Activated naive CD4-positive, alpha-beta T cell treated with anti-CD3 and anti-CD28 coated beads, Interleukin-2, amount 50 U/mL, for 72 hours (primary cell): ENCODE results near the gene CIB2. TPM values are rescaled to one million over a fixed set of nuclear protein-coding genes. Genes with fewer than 3 reads are reported as not detected.

Experiments used
- ATAC-seq, 2 donors: fragments of 150-1000 bp; cut with Tn5 transposase; 2 replicates each; pipeline ENCODE4 v1.10.0; 2021; ENCODE audit warnings: mild to moderate bottlenecking in 2 of 2, moderate library complexity in 2 of 2
- DNase-seq, 2 donors: peaks; one replicate each; pipeline ENCODE4 v3.0.0; 2021 to 2022; ENCODE audit warnings: low spot score in 2 of 2
- H3K27ac Mint-ChIP-seq, 2 donors: one replicate each; pipeline ENCODE4 v1.8.0; 2022; ENCODE audit warnings: mild to moderate bottlenecking in 2 of 2, mixed read lengths in 2 of 2
- H3K36me3 Mint-ChIP-seq, 2 donors: one replicate each; pipeline ENCODE4 v1.8.0; 2022; ENCODE audit warnings: mixed read lengths in 2 of 2
- H3K9me3 Mint-ChIP-seq, 2 donors: one replicate each; pipeline ENCODE4 v1.8.0; 2022; ENCODE audit warnings: mixed read lengths in 2 of 2
- total RNA-seq, 2 donors: library from RNA; stranded (reverse); gene quantifications; one replicate each; pipeline ENCODE4 v1.2.3, GENCODE V29; 2022

The CIB2 gene
- total RNA-seq, 2 donors from 2014 or later: 1.4 to 1.6 TPM

DNA sequence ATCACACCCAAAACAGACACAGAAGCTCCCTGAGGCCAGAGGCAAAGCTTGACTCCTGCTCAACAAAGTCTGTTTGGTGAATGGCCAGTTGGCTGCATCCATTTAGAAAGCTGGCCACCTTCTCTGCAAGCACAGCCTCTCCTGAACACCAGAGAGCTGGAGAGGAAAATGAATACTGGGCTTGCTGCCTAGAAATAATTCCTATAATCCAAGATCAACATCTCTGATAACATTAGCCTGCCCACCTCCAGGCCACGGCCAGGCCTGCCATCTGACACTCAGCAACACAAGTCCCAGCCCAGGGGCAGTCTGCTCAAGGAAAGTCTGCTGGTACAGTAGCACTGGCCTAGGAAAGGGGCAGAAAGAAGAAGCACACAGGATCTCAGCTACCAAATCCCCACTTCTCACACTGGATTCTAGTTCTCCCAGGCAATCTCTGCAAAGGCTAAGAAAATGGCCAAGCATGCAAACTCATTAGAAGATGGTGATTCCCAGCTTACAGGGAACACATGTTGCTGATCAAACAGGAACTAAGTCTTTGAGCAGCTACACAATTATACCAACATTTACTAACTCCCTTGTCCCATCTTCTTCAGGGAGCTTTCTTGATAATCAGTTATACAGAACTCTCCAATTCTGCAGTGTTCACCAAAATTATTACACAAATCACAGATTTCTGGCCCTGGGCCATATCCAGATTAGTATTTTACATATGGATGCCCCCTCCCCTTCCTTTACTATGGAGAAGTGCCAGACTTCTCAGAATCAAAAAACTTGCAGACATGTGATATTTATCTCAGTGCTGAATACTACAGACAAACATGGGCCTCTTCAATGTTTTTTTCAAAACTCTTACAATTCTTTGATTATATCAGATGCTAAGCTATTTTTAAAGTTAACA is 63.7 kb downstream of the CIB2 start:
- Mint-ChIP-seq H3K36me3 (no peaks in the 10 kb centered on the region), H3K9me3 (no peaks in the 10 kb centered on the region), H3K27ac (no peak overlapping the region)
- DNase-seq (no peak), ATAC-seq (no peak)

DNA sequence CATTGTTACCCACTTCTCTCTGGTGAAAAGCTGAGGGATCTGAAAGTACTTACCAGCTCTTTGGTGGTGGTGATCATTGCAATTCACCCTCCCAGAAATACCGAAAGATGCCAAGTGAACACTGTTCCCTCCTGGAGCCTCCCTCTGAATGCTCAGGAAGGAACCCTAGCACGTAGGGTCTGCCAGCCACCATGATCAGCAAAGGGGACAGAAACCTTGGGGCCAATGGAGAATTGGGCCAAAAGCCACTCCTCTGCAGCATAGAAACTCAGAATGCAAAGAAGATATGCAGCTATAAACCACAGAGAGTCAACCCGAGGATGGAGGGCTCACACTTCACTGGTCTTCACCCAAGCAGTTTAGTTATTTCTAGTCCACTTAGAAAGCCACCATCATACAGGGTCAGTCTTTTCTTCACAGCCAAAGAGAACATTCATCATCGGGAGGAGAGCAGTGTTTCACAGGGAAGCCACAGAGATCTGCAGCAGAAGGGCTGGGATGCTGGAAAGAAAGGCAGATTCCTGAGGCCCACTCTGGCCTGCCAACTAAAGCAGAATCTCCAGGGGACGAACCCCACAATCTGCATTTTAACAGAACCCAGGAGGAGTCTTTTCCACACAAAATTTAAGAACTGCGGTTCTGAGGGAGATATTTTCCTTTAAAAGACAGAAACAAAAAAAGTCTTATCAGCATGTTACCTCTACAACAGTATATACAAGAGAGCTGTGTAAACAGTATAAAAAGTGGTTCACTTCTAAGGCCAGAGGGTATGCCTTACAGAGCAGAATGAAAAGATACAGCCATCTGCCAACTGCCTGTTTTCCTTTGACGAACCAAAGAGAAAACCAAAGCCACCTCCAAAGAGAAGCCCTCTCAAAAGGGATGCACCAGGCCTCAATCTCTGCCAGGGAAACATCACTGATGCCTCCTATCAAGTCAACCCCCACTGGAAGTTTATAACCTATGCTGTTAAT is 65.0 kb downstream of the CIB2 start:
- DNase-seq: no peak
- no peaks in the 10 kb centered on the region for H3K9me3 Mint-ChIP-seq
- peak overlapping the region in 1 of 2 donors; percentile 2 for H3K27ac Mint-ChIP-seq
- H3K36me3 Mint-ChIP-seq: no peaks in the 10 kb centered on the region
- ATAC-seq: peak in 1 of 2 donors; percentile 21

DNA sequence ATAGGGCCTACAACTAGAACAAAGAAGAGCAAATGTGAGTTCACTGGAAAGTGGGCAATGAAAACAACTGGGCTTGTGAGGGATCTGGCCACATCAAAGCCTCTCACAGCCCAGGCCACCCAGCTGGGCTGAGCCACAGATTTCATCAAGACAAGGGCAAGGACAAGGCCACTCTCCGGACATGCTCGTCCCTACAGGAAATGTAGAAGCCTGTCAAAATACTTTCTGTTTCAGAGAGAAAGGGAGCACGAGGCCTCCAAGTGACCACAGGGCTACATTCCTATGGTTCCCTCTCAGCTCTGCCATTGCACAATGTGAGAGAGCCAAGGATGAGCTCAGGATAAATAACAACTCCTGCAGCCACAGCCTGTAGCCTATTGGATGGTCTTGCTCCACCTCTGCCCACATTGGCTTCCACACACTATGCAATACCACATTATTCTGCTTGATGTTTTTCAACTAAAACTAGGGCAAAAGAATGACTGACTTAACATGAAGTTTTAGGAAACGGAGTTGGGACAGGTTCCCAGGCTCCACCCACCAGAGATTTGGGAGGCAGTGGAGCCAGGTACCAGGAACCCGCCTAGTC is 65.9 kb downstream of the CIB2 start:
- DNase-seq (no peak), ATAC-seq (peak in 1 of 2 donors; percentile 36)
- Mint-ChIP-seq H3K27ac (no peak overlapping the region), H3K36me3 (no peaks in the 10 kb centered on the region), H3K9me3 (no peaks in the 10 kb centered on the region)

DNA sequence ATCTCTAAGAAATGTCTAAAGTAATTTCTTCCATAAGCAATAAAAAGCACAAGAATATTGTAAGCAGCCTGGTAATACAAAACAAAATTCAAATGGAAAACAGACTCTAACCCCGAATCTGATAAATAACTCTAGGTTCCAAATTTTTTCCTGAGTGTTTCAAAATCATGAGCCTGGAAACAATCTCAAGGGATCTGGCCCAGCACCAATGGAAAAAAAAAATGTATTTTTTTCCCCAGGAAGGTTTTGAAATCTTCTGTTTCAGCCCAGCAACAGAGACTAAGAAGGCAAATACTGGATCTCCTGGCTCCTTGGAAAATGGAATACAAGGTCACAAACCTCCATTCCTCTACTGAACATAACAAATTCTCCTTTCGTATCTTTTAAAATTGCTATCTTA is 66.7 kb downstream of the CIB2 start:
- Mint-ChIP-seq H3K27ac (no peak overlapping the region), H3K36me3 (no peaks in the 10 kb centered on the region), H3K9me3 (no peaks in the 10 kb centered on the region)
- DNase-seq: no peak
- ATAC-seq: no peak

DNA sequence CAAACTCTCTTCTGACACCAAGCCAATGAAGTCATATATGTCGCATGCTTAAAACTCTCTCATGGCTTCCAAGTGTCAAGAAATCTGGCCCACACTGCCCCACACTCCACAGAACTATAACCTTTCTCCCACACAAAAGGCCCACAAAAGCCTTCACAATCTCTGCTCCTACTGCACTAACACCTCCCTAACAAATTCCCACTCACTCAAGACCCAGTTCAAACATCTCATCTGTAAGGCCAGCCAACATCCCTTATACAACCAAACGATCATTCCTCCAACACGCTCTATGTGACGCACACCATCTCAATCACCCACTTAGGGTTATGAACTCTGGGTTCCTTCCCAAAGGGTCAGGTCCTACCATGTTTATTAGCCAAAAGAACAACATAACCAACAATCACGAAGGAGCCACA is 67.3 kb downstream of the CIB2 start:
- no peak overlapping the region for H3K27ac Mint-ChIP-seq
- no peaks in the 10 kb centered on the region for H3K36me3 Mint-ChIP-seq
- ATAC-seq (no peak), DNase-seq (no peak)
- H3K9me3 Mint-ChIP-seq: no peaks in the 10 kb centered on the region

DNA sequence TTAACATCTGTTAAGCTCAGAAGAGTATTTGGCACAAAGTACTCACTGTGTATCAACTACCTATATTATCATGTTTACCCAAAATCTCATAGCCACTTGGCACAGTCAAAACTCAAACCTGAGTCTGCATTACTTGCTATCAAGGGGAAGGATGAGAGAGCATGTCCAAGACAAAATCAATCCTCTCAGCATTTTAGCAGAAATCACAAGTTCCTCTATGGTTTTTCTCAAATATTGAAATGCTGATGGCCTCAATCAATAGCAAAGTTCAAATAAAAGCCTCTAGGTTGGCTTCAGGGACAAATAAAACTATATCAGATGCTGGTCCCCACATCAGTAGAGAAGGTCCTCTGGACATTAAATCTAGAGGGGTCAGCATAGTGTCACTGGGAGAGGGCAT is 68.0 kb downstream of the CIB2 start:
- DNase-seq (no peak), ATAC-seq (no peak)
- Mint-ChIP-seq H3K36me3 (no peaks in the 10 kb centered on the region), H3K27ac (no peak overlapping the region), H3K9me3 (no peaks in the 10 kb centered on the region)

DNA sequence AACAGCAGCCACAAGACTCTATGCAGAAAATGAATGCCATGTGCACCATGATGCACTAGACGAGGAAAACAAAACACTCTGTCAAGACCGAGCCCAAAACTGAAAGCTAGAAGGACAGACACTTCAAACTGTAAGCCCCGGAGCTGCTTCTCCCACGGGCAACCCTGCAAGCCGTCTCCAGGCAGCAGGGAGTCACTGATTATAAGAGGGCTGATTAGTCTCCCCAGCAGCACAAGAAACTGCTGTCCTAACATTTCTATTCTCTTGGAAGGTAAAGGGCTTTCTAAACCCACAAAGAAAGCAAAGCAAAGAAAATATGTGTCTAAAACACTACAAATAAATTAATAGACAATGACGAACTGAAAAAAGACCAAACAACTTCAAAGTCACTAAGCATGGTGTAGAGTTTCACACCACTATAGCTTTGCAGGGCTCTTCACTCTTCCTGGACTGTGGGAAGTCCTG is 69.2 kb downstream of the CIB2 start:
- ATAC-seq (peak; percentile 53 to 78), DNase-seq (peak in 1 of 2 donors; percentile 42)
- H3K9me3 Mint-ChIP-seq: no peaks in the 10 kb centered on the region
- H3K27ac Mint-ChIP-seq: peak overlapping the region; percentile 68 to 84
- no peaks in the 10 kb centered on the region for H3K36me3 Mint-ChIP-seq

DNA sequence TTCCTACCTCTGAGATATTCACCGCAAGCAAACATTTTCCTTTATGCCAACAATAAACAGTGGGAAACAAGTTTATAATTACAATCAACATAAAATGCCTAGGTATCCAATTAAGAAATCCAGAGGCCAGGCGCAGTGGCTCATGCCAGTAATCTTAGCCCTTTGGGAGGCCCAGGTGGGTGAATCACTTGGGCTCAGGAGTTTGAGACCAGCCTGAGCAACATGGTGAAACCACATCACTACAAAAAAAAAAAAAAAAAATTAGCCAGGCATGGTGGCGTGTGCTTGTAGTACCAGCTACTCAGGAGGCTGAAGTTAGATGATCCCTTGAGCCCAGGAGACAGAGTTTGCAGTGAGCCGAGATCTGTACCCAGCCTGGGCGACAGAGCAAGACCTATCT is 71.0 kb downstream of the CIB2 start:
- H3K9me3 Mint-ChIP-seq: no peaks in the 10 kb centered on the region
- ATAC-seq (peak; percentile 44 to 54), DNase-seq (no peak)
- peaks cover 0 to 5% of the 10 kb centered on the region in 2 donors for H3K36me3 Mint-ChIP-seq
- H3K27ac Mint-ChIP-seq: peak overlapping the region in 1 of 2 donors; percentile 29

DNA sequence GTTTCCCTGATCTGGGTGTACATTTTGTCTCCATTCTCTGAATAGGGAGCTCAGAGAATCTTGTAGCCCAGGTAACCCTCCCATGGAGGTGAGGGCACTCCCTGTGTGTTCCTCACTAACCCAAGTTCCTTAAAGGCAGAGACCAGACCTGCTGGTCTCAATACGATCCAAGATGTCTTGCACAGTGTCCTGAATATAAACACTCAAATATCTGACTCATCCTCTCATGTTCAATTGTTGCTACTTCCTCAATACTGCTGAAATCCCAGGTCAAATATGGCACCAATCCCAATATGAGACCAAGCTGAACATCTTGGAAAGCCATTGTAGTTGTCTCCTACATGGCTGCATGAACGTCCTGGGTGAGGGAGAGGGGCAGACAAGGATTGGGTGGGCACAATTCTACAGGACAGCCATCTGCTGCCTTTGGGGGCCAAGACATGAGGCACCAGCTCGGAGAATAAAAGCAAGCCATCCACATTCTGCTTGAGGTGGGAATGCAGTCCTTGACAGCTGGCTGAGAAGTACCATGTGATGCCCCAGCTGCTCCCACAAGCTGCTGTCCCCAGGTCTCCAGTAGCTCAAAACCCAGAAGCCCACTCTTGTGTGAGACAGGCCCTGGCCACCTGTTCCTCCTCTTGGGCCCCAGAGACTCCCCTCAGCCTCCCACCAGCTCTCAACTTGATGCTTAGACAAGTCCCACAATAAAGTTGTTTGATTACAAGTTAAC is 72.0 kb downstream of the CIB2 start:
- Mint-ChIP-seq H3K9me3 (no peaks in the 10 kb centered on the region), H3K36me3 (peaks cover 0 to 10% of the 10 kb centered on the region in 2 donors), H3K27ac (peak overlapping the region; percentile 3 to 29)
- no peak for DNase-seq
- no peak for ATAC-seq

DNA sequence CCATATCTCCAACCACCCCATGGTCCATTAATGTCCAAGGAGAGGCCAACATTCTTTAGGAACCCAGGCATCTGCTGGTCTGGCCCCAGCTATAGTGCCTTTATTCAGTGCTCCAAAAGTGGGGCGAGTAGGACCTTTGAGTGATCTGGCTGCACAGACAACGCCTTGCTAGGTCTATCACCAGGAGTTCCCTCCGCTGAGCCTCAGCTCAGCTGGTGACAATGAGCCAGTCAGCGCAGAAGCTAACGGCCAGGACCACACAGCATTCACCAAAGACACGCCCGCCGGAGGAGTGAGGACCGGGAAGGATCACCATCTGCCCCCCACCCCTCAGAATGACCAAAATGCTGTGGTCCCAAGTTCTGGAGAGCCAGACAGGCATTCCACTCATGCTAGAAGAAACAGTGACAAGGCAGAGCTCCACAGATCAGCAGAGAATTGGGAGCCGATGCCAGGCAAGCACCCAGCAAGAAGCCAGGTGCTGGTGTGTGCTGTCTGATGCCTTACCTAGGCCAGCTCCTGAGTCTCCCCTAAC is 72.8 kb downstream of the CIB2 start:
- Mint-ChIP-seq H3K27ac (peak overlapping the region; percentile 3 to 29), H3K9me3 (no peaks in the 10 kb centered on the region)

DNA sequence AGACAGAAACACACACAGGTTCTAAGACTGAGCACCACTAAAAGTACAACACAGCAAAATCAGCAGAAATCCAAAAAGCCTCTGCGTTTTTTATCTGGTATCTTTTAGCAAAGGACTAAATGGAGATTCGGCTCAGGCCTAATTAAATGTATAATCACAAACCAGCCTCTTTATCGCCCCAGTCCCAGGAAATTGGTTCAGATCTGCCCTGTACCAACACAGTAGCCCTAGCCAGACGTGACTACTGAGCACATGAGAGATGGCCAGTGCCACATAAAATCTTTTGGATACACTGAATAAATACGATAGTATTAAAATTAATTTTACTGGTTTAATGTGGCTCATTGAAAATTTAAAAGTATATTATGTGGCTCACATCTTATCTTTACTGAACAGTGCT is 73.4 kb downstream of the CIB2 start:
- DNase-seq (no peak), ATAC-seq (no peak)
- peak overlapping the region in 1 of 2 donors; percentile 57 for H3K27ac Mint-ChIP-seq
- H3K9me3 Mint-ChIP-seq: no peaks in the 10 kb centered on the region
- H3K36me3 Mint-ChIP-seq: peaks cover 4 to 22% of the 10 kb centered on the region in 2 donors

More for the DNA sequence above, 72.8 kb downstream of the CIB2 start:
- H3K36me3 Mint-ChIP-seq: peaks cover 0 to 16% of the 10 kb centered on the region in 2 donors
- no peak for DNase-seq
- no peak for ATAC-seq

DNA sequence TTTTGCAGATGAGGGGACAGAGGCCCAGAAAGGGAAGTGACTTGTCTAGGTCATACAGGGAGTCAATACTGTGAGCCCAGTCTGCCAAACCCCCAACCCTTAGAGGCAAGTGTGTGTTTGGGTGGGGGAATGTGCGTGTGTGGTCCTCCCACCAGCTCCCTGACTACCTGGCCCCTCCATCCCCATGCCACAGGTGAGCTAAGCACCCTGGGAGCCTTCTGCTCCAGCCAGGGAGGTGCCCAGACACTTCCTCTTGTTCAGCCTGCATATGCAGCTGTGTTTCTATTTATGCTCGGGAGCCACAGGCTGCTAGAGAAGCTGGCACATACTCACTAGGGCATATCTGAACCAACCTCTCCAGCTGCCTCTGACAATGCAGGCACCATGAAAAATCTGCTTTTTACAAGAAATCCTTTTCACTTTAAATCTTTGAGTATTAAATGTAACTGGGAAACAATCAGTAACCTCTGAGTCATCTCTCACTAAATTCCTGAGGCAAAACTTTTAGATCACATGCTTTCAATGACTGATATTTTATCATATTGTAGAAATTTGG is 74.5 kb downstream of the CIB2 start:
- no peaks in the 10 kb centered on the region for H3K9me3 Mint-ChIP-seq
- peak; percentile 27 to 41 for ATAC-seq

DNA sequence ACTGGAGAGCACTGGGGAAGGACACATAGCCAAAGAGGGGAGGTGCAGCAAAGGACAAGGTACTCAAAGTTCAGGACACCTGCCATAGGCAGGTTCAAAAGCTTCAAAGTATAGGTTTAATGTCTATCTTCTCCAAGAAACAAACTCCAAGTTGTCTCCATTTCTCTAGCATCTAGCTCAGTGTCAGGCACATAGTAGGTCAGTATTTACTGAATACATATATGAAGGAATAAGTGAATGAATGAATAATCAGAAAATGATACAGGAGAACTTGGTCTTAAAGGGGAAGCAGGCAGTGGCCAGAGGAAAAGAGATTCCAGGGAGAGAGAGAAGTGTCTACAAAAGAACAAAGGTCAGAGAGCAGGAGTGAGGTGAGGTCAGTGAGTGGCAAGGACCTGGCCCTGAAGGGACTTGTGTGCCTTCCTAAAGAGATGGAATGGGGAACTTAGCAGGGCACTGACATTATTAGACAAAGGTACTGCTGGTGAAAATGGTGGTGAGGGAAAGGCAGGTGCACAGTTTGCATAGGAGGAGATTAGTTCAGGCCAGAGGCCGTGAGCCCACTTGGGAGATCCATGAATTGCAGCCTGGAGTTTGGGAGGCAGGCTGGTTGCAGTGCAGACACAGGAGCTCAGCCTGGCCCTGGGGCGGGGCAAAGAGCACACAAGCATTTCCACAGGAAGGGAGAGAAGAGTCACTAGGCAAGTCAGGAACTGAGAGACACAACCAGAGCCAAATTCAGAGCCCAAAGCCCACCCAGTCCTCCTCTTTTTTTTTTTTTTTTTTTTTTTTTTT is 75.1 kb downstream of the CIB2 start:
- Mint-ChIP-seq H3K27ac (peak overlapping the region; percentile 70 to 94), H3K9me3 (no peaks in the 10 kb centered on the region), H3K36me3 (peaks cover 4 to 31% of the 10 kb centered on the region in 2 donors)
- peak in 1 of 2 donors; percentile 54 for ATAC-seq
- no peak for DNase-seq

More for the DNA sequence above, 74.5 kb downstream of the CIB2 start:
- Mint-ChIP-seq H3K36me3 (peaks cover 4 to 31% of the 10 kb centered on the region in 2 donors), H3K27ac (peak overlapping the region; percentile 70 to 94)
- no peak for DNase-seq

DNA sequence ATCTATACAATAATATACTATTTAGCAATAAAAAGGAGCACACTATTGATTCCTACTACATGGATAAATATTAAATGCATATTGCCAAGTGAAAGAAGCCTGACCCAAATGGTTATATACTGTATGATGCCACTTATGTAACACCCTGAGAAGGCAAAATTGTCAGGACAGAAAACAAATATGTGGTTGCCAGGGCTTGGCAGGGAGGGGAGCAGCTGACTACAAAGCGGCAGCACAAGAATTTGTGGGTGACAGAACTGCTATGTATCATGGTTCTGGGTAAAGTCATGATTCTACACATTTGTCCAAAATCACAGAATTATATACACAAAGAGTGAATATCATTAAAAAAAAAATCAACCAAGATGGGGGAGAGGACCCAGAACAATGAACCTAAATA is 76.3 kb downstream of the CIB2 start:
- peak overlapping the region; percentile 70 to 84 for H3K27ac Mint-ChIP-seq
- no peaks in the 10 kb centered on the region for H3K9me3 Mint-ChIP-seq
- peaks cover 4 to 31% of the 10 kb centered on the region in 2 donors for H3K36me3 Mint-ChIP-seq

More for the DNA sequence above, 76.3 kb downstream of the CIB2 start:
- ATAC-seq (no peak), DNase-seq (no peak)
